Stimulated activated CD4-positive, alpha-beta T cell treated with anti-CD3 and anti-CD28 coated beads, Interleukin-2, amount 100 ng/mL, for 4 hours (primary cell): ENCODE data around the gene KCNK7.
A peak's percentile ranks its signal among the peaks of the same experiment; 100 is the strongest.

Experiments
- DNase-seq: peaks from one replicate; pipeline ENCODE4 v3.0.0-alpha.2; 2020; ENCODE audit warnings: low read depth

KCNK7 gene

GRCh38 chr11:65556470-65557279 lies 38.9 kb downstream of the KCNK7 start:
- DNase-seq = no peak

DNA sequence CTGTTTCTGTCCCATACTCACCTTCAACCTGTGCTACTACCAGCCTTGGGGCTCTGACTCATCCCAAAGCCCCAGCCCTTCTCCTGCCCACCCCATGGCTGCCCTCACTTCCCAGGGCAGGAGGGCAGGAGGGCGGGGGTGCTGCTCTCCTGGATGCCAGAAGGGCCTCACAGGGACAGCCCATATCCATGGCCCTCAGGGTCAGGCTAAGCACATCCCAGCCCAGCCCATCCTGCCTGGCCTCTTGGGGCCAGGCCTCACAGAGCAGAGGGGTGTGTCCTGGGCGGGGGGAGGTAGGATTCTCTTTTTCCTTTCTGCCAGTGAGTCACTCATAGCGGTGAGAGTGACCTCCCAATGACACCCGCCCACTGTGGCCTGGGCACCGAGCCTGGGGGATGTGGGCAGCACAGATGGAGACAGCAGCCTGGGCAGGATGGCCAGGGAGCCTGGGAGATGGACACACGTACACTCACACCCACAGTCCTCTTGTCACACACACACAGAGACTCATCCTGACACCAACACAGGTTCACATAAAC lies 39.8 kb downstream of the KCNK7 start:
- DNase-seq = no peak

- no peak for DNase-seq
These were observed 40.7 kb downstream of the KCNK7 start for GRCh38 chr11:65554842-65555430.

- DNase-seq = no peak
These were observed 41.4 kb downstream of the KCNK7 start for GRCh38 chr11:65554057-65554818.

- DNase-seq = peak; percentile 54
These were observed 42.1 kb downstream of the KCNK7 start for GRCh38 chr11:65553301-65554001.

- DNase-seq = no peak
These were observed 43.1 kb downstream of the KCNK7 start for GRCh38 chr11:65552388-65552951.

DNA sequence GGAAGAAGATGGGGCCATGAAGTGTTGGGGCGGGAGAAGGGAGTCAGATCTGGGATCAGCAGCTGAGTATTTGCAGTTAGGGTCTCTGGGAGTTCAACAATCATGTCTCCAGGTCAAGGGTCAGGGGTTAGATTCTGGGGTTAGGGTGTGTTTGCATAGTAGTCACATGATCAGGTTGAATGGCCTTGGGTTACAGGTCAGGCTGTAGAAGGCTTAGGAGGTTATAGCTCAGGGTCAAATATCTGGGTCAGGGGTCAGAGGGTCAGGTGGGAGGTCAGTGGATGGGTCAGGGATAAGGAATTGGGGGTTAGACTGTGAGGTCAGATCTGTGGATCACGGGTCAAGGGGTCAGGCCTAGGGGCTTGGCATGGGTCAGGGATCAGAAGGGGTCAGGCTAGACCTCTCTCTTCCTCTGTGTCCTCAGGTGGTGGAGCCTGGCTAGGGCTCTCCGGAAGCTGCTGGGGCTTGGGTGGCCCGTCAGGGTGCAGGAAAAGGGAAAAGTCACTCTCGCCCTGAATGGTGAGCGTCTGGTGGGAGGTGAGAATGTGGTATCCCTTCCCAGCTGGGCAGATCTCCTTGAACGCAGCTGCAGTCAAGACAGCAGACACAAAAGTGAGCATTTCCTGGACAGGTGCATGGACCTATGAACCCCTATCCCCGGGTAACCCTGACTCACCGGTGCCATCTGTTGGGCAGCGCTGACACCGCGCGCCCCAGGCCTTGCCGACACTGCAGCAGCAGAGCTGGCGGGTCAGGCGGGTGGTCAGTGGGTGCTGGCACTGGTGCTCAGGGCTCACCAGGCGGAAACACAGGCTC lies 43.8 kb downstream of the KCNK7 start:
- no peak for DNase-seq

DNA sequence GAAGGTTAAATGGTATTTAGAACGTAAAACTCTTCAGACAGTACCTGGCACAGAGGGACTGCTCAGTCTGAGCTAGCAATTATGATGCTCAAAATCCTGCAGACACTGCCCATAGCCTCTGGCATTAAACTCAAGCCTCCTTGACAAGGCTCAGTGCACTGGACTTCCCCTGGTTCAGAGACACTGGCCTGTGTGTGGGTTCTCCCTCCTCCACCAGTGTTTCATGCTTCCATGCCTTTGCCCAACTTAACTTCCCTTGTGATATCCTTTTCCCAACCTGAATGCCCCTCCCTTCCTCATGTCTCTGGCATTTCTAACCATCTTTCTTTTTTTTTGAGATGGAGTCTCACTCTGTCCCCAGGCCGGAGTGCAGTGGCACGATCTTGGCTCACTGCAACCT lies 46.5 kb downstream of the KCNK7 start:
- DNase-seq = no peak

DNA sequence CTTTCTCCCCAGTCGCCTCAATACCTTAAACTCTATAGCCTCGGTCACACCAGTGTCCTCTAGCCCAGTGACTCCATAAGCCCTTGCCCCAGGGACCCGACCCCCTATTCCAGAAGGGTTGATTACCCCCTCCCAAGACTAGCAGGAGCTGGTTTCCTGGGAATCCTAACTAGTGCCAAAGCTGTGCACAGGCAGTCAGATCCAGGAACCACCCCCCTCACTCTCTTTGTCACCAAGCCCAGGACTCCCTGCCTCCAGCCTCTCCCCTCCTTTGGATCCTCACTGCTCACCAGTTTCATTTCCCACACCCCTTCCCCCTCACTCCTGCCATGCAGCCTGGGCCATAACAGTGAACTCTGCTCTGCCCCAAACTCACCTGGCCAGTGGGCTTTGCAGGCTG lies 47.2 kb downstream of the KCNK7 start:
- no peak for DNase-seq

- no peak for DNase-seq
These were observed 48.0 kb downstream of the KCNK7 start for GRCh38 chr11:65547446-65548125.

- DNase-seq = peak; percentile 97
These were observed 49.2 kb downstream of the KCNK7 start for GRCh38 chr11:65546217-65546958.

DNA sequence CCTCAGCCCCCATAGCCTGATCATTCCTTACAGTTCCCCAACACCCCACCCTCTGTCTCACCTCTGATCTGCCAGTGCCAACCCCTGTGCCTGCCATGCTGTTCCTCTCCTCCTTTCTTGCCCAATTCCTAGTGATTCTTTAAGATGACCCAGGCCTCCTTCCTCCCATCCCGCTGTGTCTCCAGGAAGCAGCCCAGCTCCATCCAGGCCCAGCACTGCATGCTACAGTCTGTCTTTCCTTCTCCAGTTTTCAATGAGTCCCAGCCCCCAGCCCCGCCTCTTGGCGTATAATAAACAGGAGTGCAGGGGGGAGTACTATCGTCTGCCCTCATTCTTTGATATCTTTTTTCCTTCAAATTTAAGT lies 49.8 kb downstream of the KCNK7 start:
- DNase-seq = no peak
